ENCODE measurements around the gene HDLBP.

DNA sequence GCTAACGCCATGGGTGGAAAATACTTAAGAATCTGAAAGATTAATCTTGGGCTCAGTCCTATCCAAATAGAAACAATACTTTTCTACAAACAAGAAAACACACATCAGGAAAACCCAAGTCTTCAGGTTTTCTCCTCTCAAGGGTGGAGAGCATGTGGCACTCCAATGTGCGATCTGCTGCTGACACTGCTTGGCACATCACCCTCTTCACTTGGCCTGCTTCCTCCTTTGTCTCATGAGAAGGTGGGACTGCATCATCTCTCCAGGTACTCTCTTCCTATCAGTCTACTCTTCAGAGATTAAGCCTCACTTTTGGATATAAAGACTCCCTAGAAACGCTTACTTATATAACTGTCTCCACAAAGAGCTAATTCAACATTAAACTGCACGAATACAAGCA is 26.4 kb downstream of the HDLBP start:
- TF ChIP-seq POLR2A (IDR thresholded peaks at IDR 0.05), result no peak
- TF ChIP-seq, protein P1, sequence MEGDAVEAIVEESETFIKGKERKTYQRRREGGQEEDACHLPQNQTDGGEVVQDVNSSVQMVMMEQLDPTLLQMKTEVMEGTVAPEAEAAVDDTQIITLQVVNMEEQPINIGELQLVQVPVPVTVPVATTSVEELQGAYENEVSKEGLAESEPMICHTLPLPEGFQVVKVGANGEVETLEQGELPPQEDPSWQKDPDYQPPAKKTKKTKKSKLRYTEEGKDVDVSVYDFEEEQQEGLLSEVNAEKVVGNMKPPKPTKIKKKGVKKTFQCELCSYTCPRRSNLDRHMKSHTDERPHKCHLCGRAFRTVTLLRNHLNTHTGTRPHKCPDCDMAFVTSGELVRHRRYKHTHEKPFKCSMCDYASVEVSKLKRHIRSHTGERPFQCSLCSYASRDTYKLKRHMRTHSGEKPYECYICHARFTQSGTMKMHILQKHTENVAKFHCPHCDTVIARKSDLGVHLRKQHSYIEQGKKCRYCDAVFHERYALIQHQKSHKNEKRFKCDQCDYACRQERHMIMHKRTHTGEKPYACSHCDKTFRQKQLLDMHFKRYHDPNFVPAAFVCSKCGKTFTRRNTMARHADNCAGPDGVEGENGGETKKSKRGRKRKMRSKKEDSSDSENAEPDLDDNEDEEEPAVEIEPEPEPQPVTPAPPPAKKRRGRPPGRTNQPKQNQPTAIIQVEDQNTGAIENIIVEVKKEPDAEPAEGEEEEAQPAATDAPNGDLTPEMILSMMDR (IDR thresholded peaks at IDR 0.05), result no peak
- no peak for TF ChIP-seq POLR2AphosphoS5 (IDR thresholded peaks at IDR 0.05)
- no peak for TF ChIP-seq EP300 (IDR thresholded peaks at IDR 0.05)

All from upper lobe of left lung (tissue), 4 donors.